Measurements from ENCODE around the gene GFRA1.
"Not testable (repeated sequence)": the region's sequence is repeated elsewhere in the genome, so short reads cannot be mapped to it uniquely, and the experiment has no call there.

Gene GFRA1

DNA sequence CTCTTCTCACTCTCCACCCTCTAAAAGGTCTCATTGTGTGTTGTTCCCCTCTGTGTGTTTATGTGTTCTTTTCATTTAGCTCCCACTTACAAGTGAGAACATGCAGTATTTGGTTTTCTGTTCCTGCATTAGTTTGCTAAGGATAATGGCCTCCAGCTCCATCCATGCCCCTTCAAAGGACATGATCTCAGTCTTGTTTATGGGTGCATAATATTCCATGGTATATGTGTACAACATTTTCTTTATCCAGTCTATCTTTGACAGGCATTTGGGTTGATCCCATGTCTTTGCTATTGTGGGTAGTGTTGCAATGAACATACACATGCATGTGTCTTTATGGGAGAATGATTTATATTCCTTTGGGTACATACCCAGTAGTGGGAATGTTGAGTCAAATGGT, 107.1 kb downstream of the GFRA1 start:
- in situ Hi-C loops (cut with HindIII; ENCODE audit: low sequenced_read_pairs): not testable (repeated sequence)

- in situ Hi-C loops (cut with HindIII; ENCODE audit: low sequenced_read_pairs): no loop called here
Measured at GRCh38 chr10:116164291-116164690, 108.7 kb downstream of the GFRA1 start.

- in situ Hi-C loops (cut with HindIII; ENCODE audit: low sequenced_read_pairs): no loop called here
Measured at GRCh38 chr10:116163333-116164131, 109.5 kb downstream of the GFRA1 start.

GRCh38 chr10:116162851-116163250, 110.2 kb downstream of the GFRA1 start:
- in situ Hi-C loops (cut with HindIII; ENCODE audit: low sequenced_read_pairs): no loop called here

- in situ Hi-C loops (cut with HindIII; ENCODE audit: low sequenced_read_pairs): no loop called here
Measured at GRCh38 chr10:116160271-116160670, 112.7 kb downstream of the GFRA1 start.

GRCh38 chr10:116159197-116159596, 113.8 kb downstream of the GFRA1 start:
- in situ Hi-C loops (cut with HindIII; ENCODE audit: low sequenced_read_pairs): no loop called here

DNA sequence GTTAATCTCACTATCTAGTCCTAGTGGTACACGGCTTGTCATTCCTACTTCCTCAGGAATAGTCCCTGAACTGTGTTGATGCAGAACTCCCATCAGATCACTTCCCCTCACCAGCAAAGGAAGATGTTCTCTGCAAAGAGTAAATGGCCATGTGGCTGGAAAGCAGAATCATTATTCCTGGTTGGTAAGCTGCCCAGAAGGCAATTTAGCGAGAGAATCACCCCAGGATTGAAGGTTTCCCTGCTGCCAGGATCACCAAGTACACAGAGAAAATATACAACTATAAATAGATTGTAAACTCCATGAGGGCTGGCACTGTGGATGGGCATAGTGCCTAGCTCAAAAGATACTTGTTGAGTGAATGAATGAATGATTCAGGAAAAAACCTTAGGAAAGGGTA, 115.0 kb downstream of the GFRA1 start:
- in situ Hi-C loops (cut with HindIII; ENCODE audit: low sequenced_read_pairs): no loop called here

DNA sequence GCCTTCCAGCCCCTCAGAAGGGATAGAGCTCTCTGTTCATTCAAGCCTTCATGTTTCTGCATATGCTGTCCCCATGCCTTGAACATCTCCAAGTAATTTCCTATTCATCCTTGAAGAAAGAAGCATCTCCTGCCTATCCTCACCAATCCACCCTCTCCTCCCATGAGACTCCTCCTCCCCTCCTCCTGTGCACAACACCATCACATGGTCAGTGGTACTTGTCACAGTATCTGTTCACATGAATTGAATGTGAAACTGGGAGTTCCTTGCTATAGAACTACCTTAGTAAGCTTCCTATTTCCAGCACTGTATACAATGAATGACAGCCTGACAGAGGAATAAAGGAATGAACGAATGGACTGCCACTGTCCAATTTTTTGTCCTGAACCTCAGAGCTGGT, 115.5 kb downstream of the GFRA1 start:
- in situ Hi-C loops (cut with HindIII; ENCODE audit: low sequenced_read_pairs): no loop called here

GRCh38 chr10:116156819-116157218, 116.2 kb downstream of the GFRA1 start:
- in situ Hi-C loops (cut with HindIII; ENCODE audit: low sequenced_read_pairs): no loop called here

GRCh38 chr10:116155191-116155590, 117.8 kb downstream of the GFRA1 start:
- in situ Hi-C loops (cut with HindIII; ENCODE audit: low sequenced_read_pairs): no loop called here

DNA sequence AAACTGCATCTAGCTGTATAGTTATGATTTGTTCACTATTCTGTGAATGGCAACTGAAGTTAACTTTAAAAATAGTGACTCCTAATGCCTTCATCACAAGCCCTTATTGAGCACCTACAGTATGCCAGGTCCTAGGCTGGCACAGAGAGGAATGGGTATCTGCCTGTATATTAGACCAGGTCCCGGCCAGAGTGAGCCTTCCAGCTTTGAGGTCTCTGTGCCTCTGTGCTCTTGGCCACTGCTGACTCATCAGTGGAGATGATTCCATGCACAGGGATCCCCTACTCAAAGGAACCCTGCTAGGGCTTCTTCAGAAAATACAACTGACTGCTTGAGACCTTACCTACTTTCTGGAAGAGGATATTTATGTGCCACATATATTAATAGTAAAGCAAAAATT, 118.4 kb downstream of the GFRA1 start:
- in situ Hi-C loops (cut with HindIII; ENCODE audit: low sequenced_read_pairs): no loop called here

DNA sequence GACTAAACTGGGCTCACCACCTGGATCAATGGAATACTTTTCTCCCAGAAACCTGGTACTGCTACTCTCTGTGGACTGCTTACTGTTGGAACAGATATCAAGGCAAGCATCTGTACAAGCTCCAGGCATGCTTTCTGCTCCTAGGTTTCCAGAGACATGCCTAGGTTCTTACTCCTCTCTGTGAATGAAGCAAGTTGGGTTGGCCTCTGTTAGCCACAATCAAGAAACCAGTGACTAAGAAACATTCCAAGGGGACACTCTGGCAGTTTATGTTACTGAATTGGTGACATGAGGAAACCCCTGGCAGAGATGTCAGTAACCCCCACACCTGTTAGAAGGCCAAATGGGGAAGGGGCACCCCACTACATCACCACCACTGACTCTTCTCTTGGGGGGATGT, 121.9 kb downstream of the GFRA1 start:
- in situ Hi-C loops (cut with HindIII; ENCODE audit: low sequenced_read_pairs): no loop called here

GRCh38 chr10:116150606-116151005, 122.4 kb downstream of the GFRA1 start:
- in situ Hi-C loops (cut with HindIII; ENCODE audit: low sequenced_read_pairs): no loop called here

GRCh38 chr10:116147147-116147905, 125.7 kb downstream of the GFRA1 start:
- in situ Hi-C loops (cut with HindIII; ENCODE audit: low sequenced_read_pairs): no loop called here

DNA sequence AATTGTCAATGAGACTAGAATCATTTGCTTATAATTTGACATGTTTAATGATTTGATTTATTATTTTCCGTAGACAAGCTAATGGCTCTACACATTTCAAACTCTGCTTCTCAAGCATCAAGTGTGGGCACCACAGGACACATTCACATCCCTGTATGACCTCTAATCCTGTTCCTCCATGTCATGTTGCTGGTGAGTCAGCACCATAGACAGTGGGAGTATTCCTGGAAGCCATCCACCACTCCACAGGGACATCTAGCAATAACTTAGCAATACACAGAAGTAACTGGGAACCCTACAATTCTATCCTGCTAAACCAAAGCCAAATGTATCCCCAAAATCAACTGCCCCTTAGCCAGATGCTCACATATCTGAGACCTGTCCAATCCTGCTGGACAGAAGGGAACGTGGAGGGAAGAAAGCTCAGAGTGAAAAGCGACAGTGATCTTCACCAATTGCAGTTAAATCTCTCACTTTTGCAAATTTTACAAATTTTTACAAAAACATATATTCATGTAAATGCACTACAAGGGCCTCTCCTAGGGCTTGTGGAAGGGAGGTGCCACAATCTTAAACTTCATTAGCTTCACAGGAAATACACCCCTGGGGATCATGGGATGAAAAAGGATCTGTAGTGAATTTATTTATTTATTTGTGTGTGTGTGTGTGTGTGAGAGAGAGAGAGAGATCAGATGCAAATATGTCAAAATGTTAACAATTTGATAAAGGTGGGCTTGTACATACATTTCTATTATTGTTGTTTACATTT, 126.5 kb downstream of the GFRA1 start:
- in situ Hi-C loops (cut with HindIII; ENCODE audit: low sequenced_read_pairs): no loop called here

GRCh38 chr10:116143673-116144222, 129.3 kb downstream of the GFRA1 start:
- in situ Hi-C loops (cut with HindIII; ENCODE audit: low sequenced_read_pairs): no loop called here

- in situ Hi-C loops (cut with HindIII; ENCODE audit: low sequenced_read_pairs): no loop called here
Measured at GRCh38 chr10:116141855-116142254, 131.2 kb downstream of the GFRA1 start.

- in situ Hi-C loops (cut with HindIII; ENCODE audit: low sequenced_read_pairs): no loop called here
Measured at GRCh38 chr10:116141246-116141645, 131.8 kb downstream of the GFRA1 start.

GRCh38 chr10:116139886-116140285, 133.1 kb downstream of the GFRA1 start:
- in situ Hi-C loops (cut with HindIII; ENCODE audit: low sequenced_read_pairs): no loop called here

DNA sequence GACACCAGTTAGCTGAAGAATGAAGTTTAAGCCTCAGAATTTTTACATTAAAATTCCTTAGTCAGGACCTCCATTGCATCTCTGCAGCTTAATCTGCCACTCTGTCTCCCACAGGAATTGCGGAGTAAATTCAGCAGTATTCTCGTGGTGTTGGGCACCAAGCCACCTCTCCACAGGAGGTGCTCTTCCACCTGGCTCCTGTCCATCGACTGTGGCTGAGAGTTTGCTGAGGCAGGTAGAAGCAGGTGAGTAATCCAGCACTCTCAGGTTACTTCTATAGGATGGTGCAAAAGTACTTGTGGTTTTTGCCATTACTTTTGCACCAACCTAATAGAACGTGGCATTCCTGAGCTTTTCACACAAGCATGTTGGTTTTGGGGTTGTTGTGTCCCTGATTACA, 134.1 kb downstream of the GFRA1 start:
- in situ Hi-C loops (cut with HindIII; ENCODE audit: low sequenced_read_pairs): no loop called here

DNA sequence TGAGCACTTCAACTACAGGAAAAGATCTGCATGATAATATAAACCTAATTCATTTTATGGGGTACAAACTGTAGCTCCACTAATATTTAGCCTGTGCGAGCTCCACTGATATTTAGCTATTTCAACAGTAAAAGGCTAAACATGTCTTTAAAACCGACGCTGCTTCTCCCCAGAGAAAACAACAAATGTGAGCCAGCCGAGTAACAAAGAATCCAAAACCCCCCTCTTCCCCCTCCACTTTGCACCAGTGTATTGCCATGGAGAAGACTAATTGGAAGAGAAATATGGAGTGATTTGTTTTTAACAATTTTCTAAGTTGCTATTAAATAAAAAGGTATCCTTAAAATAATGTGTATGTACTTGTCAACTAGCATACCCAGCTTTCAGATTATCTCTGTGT, 136.7 kb downstream of the GFRA1 start:
- in situ Hi-C loops (cut with HindIII; ENCODE audit: low sequenced_read_pairs): no loop called here

All from endothelial cell of hepatic sinusoid (primary cell).